Hematopoietic multipotent progenitor cell treated with erythropoietin and hydrocortisone succinate and interleukin-3 and kit ligand, for 4 days (in vitro differentiated cells): ENCODE measurements around the gene BFSP2.
A peak's percentile ranks its signal among the peaks of the same experiment; 100 is the strongest.

Source experiments
- DNase-seq: peaks from one replicate; pipeline ENCODE4 v3.0.0-alpha.2; 2015

The BFSP2 gene

GRCh38 chr3:133523758-133524157, 123.9 kb downstream of the BFSP2 start:
- peak; percentile 27 for DNase-seq
